H9 (cell line): ENCODE measurements around the gene TRIOBP. TPM values are rescaled to one million over a fixed set of nuclear protein-coding genes. Genes with fewer than 3 reads are reported as not detected.
A peak's percentile ranks its signal among the peaks of the same experiment; 100 is the strongest.

Experiments used
- DNase-seq: peaks from one replicate; pipeline ENCODE4 v3.0.0-alpha.2; 2017
- H2AFZ ChIP-seq: one replicate; pipeline ENCODE4 v1.6.1; 2013; ENCODE audit warnings: mild to moderate bottlenecking, low read length, control low read depth, moderate library complexity
- H2AK5ac ChIP-seq: 2 replicates; pipeline ENCODE4 v1.6.1; 2013; ENCODE audit warnings: low read length, control low read depth, mixed read lengths; ENCODE audit not compliant: insufficient read length
- H2BK120ac ChIP-seq: one replicate; pipeline ENCODE4 v1.6.1; 2013; ENCODE audit warnings: low read depth, mild to moderate bottlenecking, low read length, control low read depth, inconsistent platforms; ENCODE audit not compliant: poor library complexity, severe bottlenecking
- H2BK12ac ChIP-seq: 2 replicates; pipeline ENCODE4 v1.6.1; 2013; ENCODE audit warnings: low read length, control low read depth, mixed read lengths, low read depth; ENCODE audit not compliant: insufficient read length
- H2BK15ac ChIP-seq: 2 replicates; pipeline ENCODE4 v1.6.1; 2013; ENCODE audit warnings: low read depth, low read length, control low read depth
- H2BK20ac ChIP-seq: one replicate; pipeline ENCODE4 v1.6.1; 2013; ENCODE audit warnings: low read depth, mild to moderate bottlenecking, low read length, control low read depth, inconsistent platforms; ENCODE audit not compliant: poor library complexity, severe bottlenecking
- H2BK5ac ChIP-seq: 2 replicates; pipeline ENCODE4 v1.6.1; 2013; ENCODE audit warnings: low read length, control low read depth, mixed read lengths; ENCODE audit not compliant: insufficient read length
- H3K14ac ChIP-seq: 2 replicates; pipeline ENCODE4 v1.6.1; 2013; ENCODE audit warnings: low read length, control low read depth; ENCODE audit not compliant: insufficient read depth
- H3K18ac ChIP-seq: 2 replicates; pipeline ENCODE4 v1.6.1; 2013; ENCODE audit warnings: low read depth, mild to moderate bottlenecking, mixed read lengths, low read length, control low read depth; ENCODE audit not compliant: insufficient read length
- H3K23ac ChIP-seq: 2 replicates; pipeline ENCODE4 v1.6.1; 2013; ENCODE audit warnings: low read length, control low read depth, mixed read lengths, low read depth; ENCODE audit not compliant: insufficient read length
- H3K23me2 ChIP-seq: 2 replicates; pipeline ENCODE4 v1.6.1; 2013; ENCODE audit warnings: low read depth, mild to moderate bottlenecking, mixed read lengths, low read length, control low read depth; ENCODE audit not compliant: insufficient read length, poor library complexity, severe bottlenecking
- H3K27ac ChIP-seq: 2 replicates; pipeline ENCODE4 v1.5.1; 2013; ENCODE audit warnings: low read length, control low read depth, mixed read lengths, low read depth; ENCODE audit not compliant: insufficient read length
- H3K27me3 ChIP-seq: 2 replicates; pipeline ENCODE4 v1.6.1; 2013; ENCODE audit warnings: low read length, control low read depth, inconsistent platforms; ENCODE audit not compliant: insufficient read depth
- H3K4ac ChIP-seq: 2 replicates; pipeline ENCODE4 v1.6.1; 2013; ENCODE audit warnings: low read depth, mild to moderate bottlenecking, control low read depth, inconsistent platforms, low read length, moderate library complexity
- H3K4me1 ChIP-seq: 2 replicates; pipeline ENCODE4 v1.6.1; 2013; ENCODE audit warnings: low read length, control low read depth, inconsistent platforms; ENCODE audit not compliant: insufficient read depth
- H3K4me2 ChIP-seq: 2 replicates; pipeline ENCODE4 v1.6.1; 2013; ENCODE audit warnings: low read length, control low read depth, mixed read lengths; ENCODE audit not compliant: insufficient read length, insufficient read depth
- H3K56ac ChIP-seq: 2 replicates; pipeline ENCODE4 v1.6.1; 2013; ENCODE audit warnings: low read depth, mild to moderate bottlenecking, mixed read lengths, low read length, control low read depth; ENCODE audit not compliant: insufficient read length
- H3K79me1 ChIP-seq: 2 replicates; pipeline ENCODE4 v1.6.1; 2013; ENCODE audit warnings: low read depth, mild to moderate bottlenecking, moderate library complexity, low read length, control low read depth, inconsistent platforms; ENCODE audit not compliant: insufficient read depth, poor library complexity, severe bottlenecking
- H3K79me2 ChIP-seq: 2 replicates; pipeline ENCODE4 v1.6.1; 2013; ENCODE audit warnings: low read length, control low read depth, inconsistent platforms; ENCODE audit not compliant: insufficient read depth
- H3K9ac ChIP-seq: 2 replicates; pipeline ENCODE4 v1.6.1; 2013; ENCODE audit warnings: low read length, control low read depth, mixed read lengths; ENCODE audit not compliant: insufficient read length; ENCODE audit errors: extremely low read depth
- H3K9me3 ChIP-seq: one replicate; pipeline ENCODE4 v1.6.1; 2013; ENCODE audit warnings: low read depth, low read length, inconsistent platforms; ENCODE audit not compliant: control insufficient read depth
- H3T11ph ChIP-seq: one replicate; pipeline ENCODE4 v1.6.1; 2013; ENCODE audit warnings: mild to moderate bottlenecking, low read length, control low read depth, inconsistent platforms
- H4K20me1 ChIP-seq: one replicate; pipeline ENCODE4 v1.6.1; 2013; ENCODE audit not compliant: control insufficient read depth, insufficient read length, insufficient read depth
- H4K5ac ChIP-seq: 2 replicates; pipeline ENCODE4 v1.6.1; 2013; ENCODE audit warnings: low read depth, mild to moderate bottlenecking, mixed read lengths, low read length, control low read depth; ENCODE audit not compliant: insufficient read length
- H4K8ac ChIP-seq: replicated peaks from 2 replicates; pipeline ENCODE4 v1.6.1; 2013; ENCODE audit warnings: low read length, control low read depth, mixed read lengths, low read depth; ENCODE audit not compliant: insufficient read length
- H4K91ac ChIP-seq: 2 replicates; pipeline ENCODE4 v1.6.1; 2013; ENCODE audit warnings: low read depth, mild to moderate bottlenecking, moderate library complexity, mixed read lengths, low read length, control low read depth; ENCODE audit not compliant: insufficient read length
- H3K27ac Mint-ChIP-seq, 3 experiments: 2 replicates in 2 of 3; 3 replicates in 1 of 3; pipeline ENCODE4 v1.8.0; 2020 to 2021; ENCODE audit warnings: mixed read lengths in 3 of 3, mild to moderate bottlenecking in 1 of 3, moderate library complexity in 1 of 3
- H3K27me3 Mint-ChIP-seq: 2 replicates; pipeline ENCODE4 v1.8.0; 2021; ENCODE audit warnings: low read depth, mild to moderate bottlenecking, moderate library complexity, mixed read lengths
- H3K36me3 Mint-ChIP-seq, 3 experiments: 2 replicates in 2 of 3; 3 replicates in 1 of 3; pipeline ENCODE4 v1.8.0; 2020 to 2021; ENCODE audit warnings: low read depth in 3 of 3, mixed read lengths in 3 of 3; ENCODE audit not compliant: insufficient read depth in 1 of 3
- H3K4me1 Mint-ChIP-seq, 2 experiments: 2 replicates each; pipeline ENCODE4 v1.8.0; 2020; ENCODE audit warnings: mixed read lengths in 2 of 2
- H3K4me3 Mint-ChIP-seq, 2 experiments: 2 replicates in 1 of 2; 3 replicates in 1 of 2; pipeline ENCODE4 v1.8.0; 2020 to 2021; ENCODE audit warnings: mild to moderate bottlenecking in 2 of 2, mixed read lengths in 2 of 2, moderate library complexity in 1 of 2
- H3K9me3 Mint-ChIP-seq, 2 experiments: 2 replicates in 1 of 2; 3 replicates in 1 of 2; pipeline ENCODE4 v1.8.0; 2020; ENCODE audit warnings: mild to moderate bottlenecking in 2 of 2, mixed read lengths in 2 of 2, moderate library complexity in 1 of 2
- CTCF ChIP-seq: fragments of 200-600 bp; sonication (generic); conservative IDR thresholded peaks from 3 replicates; pipeline ENCODE4 v1.8.0; 2021; ENCODE audit warnings: antibody characterized with exemption, mild to moderate bottlenecking
- WGBS: extraction: QIAGEN DNeasy Blood & Tissue Kit; methylation state at CpG from one replicate; pipeline ENCODE4 v1.1.7; 2013; ENCODE audit warnings: missing lambda C conversion rate, low lambda C conversion rate, mixed read lengths; ENCODE audit not compliant: insufficient read length; ENCODE audit errors: extremely low coverage; 5-methylcytosine and 5-hydroxymethylcytosine counted together
- total RNA-seq: library from RNA; stranded (reverse); gene quantifications from 2 replicates; pipeline ENCODE4 v1.2.1, GENCODE V29; 2021

TRIOBP gene
- total RNA-seq, 1 experiment from 2014 or later, result 52.7 TPM

- DNase-seq, result no peak
- Histone ChIP-seq H2AFZ (no peak within 1 kb of the TSS), H2BK120ac (no peak within 1 kb of the TSS), H3K79me2 (no peaks in the 10 kb centered on the region), H2AK5ac (no peak within 1 kb of the TSS), H2BK15ac (no peak within 1 kb of the TSS), H4K91ac (no peak within 1 kb of the TSS), H4K8ac (no peak within 1 kb of the TSS), H3K27ac (no peak within 1 kb of the TSS), H3K23ac (no peak within 1 kb of the TSS), H3K27me3 (no peaks in the 10 kb centered on the region; the same call in 1 of the 2 replicates), H3K23me2 (peaks cover 9% of the 10 kb centered on the region), H3K4ac (no peak within 1 kb of the TSS), H3K4me1 (peaks cover 3% of the 10 kb centered on the region; the same call in 1 of the 2 replicates), H3K9ac (no peak within 1 kb of the TSS), H3K9me3 (no peaks in the 10 kb centered on the region), H3K79me1 (no peaks in the 10 kb centered on the region), H4K5ac (no peak within 1 kb of the TSS), H2BK5ac (no peak within 1 kb of the TSS), H3T11ph (no peak within 1 kb of the TSS), H3K4me2 (peak within 1 kb of the TSS; percentile 18), H4K20me1 (no peaks in the 10 kb centered on the region), H2BK12ac (no peak within 1 kb of the TSS), H3K14ac (no peak within 1 kb of the TSS), H3K56ac (no peak within 1 kb of the TSS), H3K18ac (no peak within 1 kb of the TSS), H2BK20ac (no peak within 1 kb of the TSS)
- H3K9me3 Mint-ChIP-seq, result no peaks in the 10 kb centered on the region; a peak in 1 of 5 replicates
- no peak within 1 kb of the TSS for H3K27ac Mint-ChIP-seq
- peak within 1 kb of the TSS; percentile 52 to 76 for H3K4me3 Mint-ChIP-seq
- H3K27me3 Mint-ChIP-seq, result peaks cover 67% of the 10 kb centered on the region
- TF ChIP-seq CTCF, result no peak
- WGBS, result no CpG with 5 or more reads among the region's 21 CpGs
- H3K36me3 Mint-ChIP-seq, result peaks cover 0 to 4% (median 0%) of the 10 kb centered on the region in 3 experiments; a peak in 2 of 7 replicates
- peaks cover 23 to 35% of the 10 kb centered on the region in 2 experiments for H3K4me1 Mint-ChIP-seq
Observed at GRCh38 chr22:37823134-37823985, 126.5 kb downstream of the TRIOBP start, which contains the start of gene GALR3. TSS of gene GALR3 (plus strand) at chr22:37823382. CDS start at chr22:37823407, 25 bp downstream.
